HCT116 (cell line): Measurements from ENCODE around the gene GNB1.

Source experiments
- EGR1 ChIP-seq: IDR thresholded peaks from 2 replicates; pipeline ENCODE4 v1.6.1; 2012; ENCODE audit warnings: low read depth
- EZH2 ChIP-seq: fragments of 200-600 bp; sonication (generic); IDR thresholded peaks from 2 replicates; pipeline ENCODE4 v1.6.1; 2017; ENCODE audit warnings: antibody characterized with exemption, mixed run types
- POLR2AphosphoS5 ChIP-seq: IDR thresholded peaks from 2 replicates; pipeline ENCODE4 v1.6.1; 2011; ENCODE audit warnings: mild to moderate bottlenecking, low read depth, low read length, moderate library complexity
- RAD21 ChIP-seq: IDR thresholded peaks from 2 replicates; pipeline ENCODE4 v1.6.1; 2012; ENCODE audit warnings: low read depth, mild to moderate bottlenecking
- SIN3A ChIP-seq: IDR thresholded peaks from 2 replicates; pipeline ENCODE4 v1.6.1; 2012; ENCODE audit warnings: low read depth
- TF ChIP-seq, protein P1 (sequence below), 3 experiments: fragments of 200-600 bp in 1 of 3; sonication (generic) in 1 of 3; IDR thresholded peaks in 2 of 3; conservative IDR thresholded peaks in 1 of 3; 2 replicates each; pipeline ENCODE4 v1.5.1; 2012 to 2017; ENCODE audit warnings: low read depth in 2 of 3, low read length in 2 of 3, antibody characterized with exemption in 1 of 3, borderline replicate concordance in 1 of 3, control low read depth in 1 of 3, mild to moderate bottlenecking in 1 of 3, mixed read lengths in 1 of 3, mixed run types in 1 of 3, moderate library complexity in 1 of 3; ENCODE audit not compliant: insufficient read depth in 1 of 3
- TF ChIP-seq, protein P2 (sequence below): IDR thresholded peaks from 2 replicates; pipeline ENCODE4 v1.6.1; 2011; ENCODE audit warnings: mild to moderate bottlenecking, low read length, moderate library complexity; ENCODE audit not compliant: insufficient replicate concordance; ENCODE audit errors: extremely low read depth
- TF ChIP-seq, protein P3 (sequence below): IDR thresholded peaks from 2 replicates; pipeline ENCODE4 v1.6.1; 2012

DNA sequence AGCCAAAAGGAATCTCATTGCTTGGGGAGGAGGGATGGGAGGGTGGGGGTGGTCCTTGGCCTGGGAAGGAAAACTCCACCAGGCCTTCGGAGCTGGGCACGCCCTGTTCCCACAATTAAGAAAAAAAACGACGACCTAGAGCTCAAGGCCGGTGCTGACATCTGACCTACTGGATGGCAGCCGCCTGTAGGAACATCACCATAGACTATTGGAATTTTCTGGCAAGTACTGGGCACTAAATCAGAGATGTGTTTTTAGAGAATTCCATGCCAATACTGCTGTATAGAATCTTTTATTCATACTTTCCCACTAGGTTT lies 113.3 kb downstream of the GNB1 start:
- TF ChIP-seq, protein P1, sequence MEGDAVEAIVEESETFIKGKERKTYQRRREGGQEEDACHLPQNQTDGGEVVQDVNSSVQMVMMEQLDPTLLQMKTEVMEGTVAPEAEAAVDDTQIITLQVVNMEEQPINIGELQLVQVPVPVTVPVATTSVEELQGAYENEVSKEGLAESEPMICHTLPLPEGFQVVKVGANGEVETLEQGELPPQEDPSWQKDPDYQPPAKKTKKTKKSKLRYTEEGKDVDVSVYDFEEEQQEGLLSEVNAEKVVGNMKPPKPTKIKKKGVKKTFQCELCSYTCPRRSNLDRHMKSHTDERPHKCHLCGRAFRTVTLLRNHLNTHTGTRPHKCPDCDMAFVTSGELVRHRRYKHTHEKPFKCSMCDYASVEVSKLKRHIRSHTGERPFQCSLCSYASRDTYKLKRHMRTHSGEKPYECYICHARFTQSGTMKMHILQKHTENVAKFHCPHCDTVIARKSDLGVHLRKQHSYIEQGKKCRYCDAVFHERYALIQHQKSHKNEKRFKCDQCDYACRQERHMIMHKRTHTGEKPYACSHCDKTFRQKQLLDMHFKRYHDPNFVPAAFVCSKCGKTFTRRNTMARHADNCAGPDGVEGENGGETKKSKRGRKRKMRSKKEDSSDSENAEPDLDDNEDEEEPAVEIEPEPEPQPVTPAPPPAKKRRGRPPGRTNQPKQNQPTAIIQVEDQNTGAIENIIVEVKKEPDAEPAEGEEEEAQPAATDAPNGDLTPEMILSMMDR (IDR thresholded peaks at IDR 0.05 in 2 of 3, conservative IDR thresholded peaks at IDR 0.05 in 1 of 3; ENCODE audit: borderline replicate concordance in 1 of 3, insufficient read depth in 1 of 3, low read depth in 2 of 3, low read length in 2 of 3) = no peak
- TF ChIP-seq EGR1 (no peak), SIN3A (0 out of 2 replicates have a peak, but pooled peaks have one; percentile 44), RAD21 (no peak), POLR2AphosphoS5 (no peak), EZH2 (no peak)
- TF ChIP-seq, protein P2, sequence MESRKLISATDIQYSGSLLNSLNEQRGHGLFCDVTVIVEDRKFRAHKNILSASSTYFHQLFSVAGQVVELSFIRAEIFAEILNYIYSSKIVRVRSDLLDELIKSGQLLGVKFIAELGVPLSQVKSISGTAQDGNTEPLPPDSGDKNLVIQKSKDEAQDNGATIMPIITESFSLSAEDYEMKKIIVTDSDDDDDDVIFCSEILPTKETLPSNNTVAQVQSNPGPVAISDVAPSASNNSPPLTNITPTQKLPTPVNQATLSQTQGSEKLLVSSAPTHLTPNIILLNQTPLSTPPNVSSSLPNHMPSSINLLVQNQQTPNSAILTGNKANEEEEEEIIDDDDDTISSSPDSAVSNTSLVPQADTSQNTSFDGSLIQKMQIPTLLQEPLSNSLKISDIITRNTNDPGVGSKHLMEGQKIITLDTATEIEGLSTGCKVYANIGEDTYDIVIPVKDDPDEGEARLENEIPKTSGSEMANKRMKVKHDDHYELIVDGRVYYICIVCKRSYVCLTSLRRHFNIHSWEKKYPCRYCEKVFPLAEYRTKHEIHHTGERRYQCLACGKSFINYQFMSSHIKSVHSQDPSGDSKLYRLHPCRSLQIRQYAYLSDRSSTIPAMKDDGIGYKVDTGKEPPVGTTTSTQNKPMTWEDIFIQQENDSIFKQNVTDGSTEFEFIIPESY = no peak
- TF ChIP-seq, protein P3, sequence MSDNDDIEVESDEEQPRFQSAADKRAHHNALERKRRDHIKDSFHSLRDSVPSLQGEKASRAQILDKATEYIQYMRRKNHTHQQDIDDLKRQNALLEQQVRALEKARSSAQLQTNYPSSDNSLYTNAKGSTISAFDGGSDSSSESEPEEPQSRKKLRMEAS = no peak; the same call in 1 of the 2 replicates
